GM19035 (cell line): ENCODE measurements around the gene MARCHF3.
"Not testable (repeated sequence)": the region's sequence is repeated elsewhere in the genome, so short reads cannot be mapped to it uniquely, and the experiment has no call there.

Experiments used
- ATAC-seq: cut with Tn5 transposase; IDR thresholded peaks from one replicate; pipeline ENCODE4 v1.9.1; 2021; ENCODE audit not compliant: unreplicated experiment

Gene MARCHF3

GRCh38 chr5:126959188-126959587, 71.2 kb downstream of the MARCHF3 start:
- no peak for ATAC-seq

GRCh38 chr5:126956991-126957390, 73.4 kb downstream of the MARCHF3 start:
- no peak for ATAC-seq

- no peak for ATAC-seq
Measured at GRCh38 chr5:126954981-126955380, 75.4 kb downstream of the MARCHF3 start.

- no peak for ATAC-seq
Measured at GRCh38 chr5:126953640-126954039, 76.7 kb downstream of the MARCHF3 start.

GRCh38 chr5:126949475-126949874, 80.9 kb downstream of the MARCHF3 start:
- ATAC-seq, result no peak

GRCh38 chr5:126948453-126948852, 81.9 kb downstream of the MARCHF3 start:
- ATAC-seq, result no peak

GRCh38 chr5:126948011-126948355, 82.4 kb downstream of the MARCHF3 start:
- ATAC-seq, result peak; percentile 8

- ATAC-seq, result peak; percentile 70
Measured at GRCh38 chr5:126947146-126948010, 83.0 kb downstream of the MARCHF3 start.

GRCh38 chr5:126942908-126943307, 87.5 kb downstream of the MARCHF3 start:
- ATAC-seq, result not testable (repeated sequence)

GRCh38 chr5:126941403-126941802, 89.0 kb downstream of the MARCHF3 start:
- ATAC-seq, result no peak

GRCh38 chr5:126939887-126940286, 90.5 kb downstream of the MARCHF3 start:
- ATAC-seq, result no peak

GRCh38 chr5:126938466-126938865, 91.9 kb downstream of the MARCHF3 start:
- no peak for ATAC-seq

- no peak for ATAC-seq
Measured at GRCh38 chr5:126937771-126938170, 92.6 kb downstream of the MARCHF3 start.

- ATAC-seq, result no peak
Measured at GRCh38 chr5:126936775-126937418, 93.5 kb downstream of the MARCHF3 start.

- ATAC-seq, result no peak
Measured at GRCh38 chr5:126931963-126932660, 98.2 kb downstream of the MARCHF3 start.

- no peak for ATAC-seq
Measured at GRCh38 chr5:126928041-126928440, 102.3 kb downstream of the MARCHF3 start.

- ATAC-seq, result no peak
Measured at GRCh38 chr5:126927429-126927828, 102.9 kb downstream of the MARCHF3 start.

- ATAC-seq, result no peak
Measured at GRCh38 chr5:126926187-126926586, 104.2 kb downstream of the MARCHF3 start.

GRCh38 chr5:126925482-126925881, 104.9 kb downstream of the MARCHF3 start:
- ATAC-seq, result no peak

GRCh38 chr5:126924331-126925033, 105.9 kb downstream of the MARCHF3 start:
- ATAC-seq, result no peak
